ENCODE data around the gene CALCOCO1.
"Not testable (repeated sequence)": the region's sequence is repeated elsewhere in the genome, so short reads cannot be mapped to it uniquely, and the experiment has no call there.

The CALCOCO1 gene

DNA sequence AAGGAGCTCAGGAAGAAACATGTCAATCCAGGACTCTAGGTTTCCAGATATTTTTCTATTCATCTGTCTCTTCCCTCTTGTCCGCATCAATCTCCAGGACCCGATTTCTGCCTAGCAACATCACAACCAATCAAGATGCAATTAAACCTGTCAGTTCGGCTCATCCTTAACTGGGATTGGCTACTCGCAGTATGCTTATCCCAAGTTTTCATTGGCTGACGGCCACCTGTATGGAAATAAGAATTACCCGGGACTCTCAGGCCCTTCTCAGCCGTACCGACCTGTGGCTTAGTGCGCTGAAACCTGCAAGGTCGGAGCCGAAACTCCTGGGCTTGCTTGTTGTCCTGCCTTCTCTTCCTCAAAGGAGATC lies 31.0 kb downstream of the CALCOCO1 start:
- DNase-seq, result peak; percentile 95

DNA sequence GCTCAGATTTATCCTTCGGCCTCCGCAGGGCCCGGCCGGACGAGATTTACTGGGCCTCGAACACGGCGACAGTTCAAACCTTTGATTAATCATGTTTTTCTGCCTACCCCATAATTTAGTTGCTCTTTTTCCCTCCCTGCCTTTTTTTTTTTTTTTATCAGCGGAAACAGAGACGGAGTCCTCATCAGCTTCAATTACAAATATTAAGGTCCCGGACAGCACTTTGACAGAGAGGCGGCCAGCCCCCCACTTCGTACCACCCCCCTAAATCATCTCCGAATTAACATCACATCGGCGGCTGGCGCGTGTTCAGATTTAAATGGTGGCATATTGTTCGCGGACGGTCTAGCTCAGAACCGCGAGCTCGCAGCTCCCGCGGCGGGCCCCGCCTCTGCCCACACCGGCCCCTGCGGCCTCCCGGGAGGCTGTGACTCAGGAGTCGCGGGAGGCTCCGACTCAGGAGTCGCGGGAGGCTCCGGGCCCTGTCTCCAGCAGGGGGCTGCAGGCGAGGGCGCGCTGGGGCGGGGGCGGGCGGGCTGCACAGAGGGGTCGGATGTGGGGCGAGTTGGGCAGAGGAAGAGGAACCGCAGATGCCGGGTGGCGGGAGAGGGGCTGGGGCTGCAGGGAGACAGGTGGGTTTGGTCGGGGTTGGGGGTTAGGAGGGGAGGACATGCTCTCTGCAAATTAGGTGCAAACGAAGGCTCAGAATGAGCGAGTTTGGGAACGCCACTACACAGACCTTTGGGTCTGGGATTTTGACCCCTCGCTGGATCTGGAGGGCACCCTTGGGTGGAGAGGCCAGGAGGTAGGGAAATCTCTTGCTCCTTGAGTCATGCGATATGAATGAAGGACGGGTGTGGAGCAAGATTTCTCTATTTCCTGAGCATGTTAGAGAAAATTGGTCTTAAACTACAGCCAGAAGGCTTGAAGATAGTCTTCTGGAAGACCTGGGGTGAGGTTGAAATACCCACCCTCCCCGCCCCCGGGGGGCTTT lies 31.8 kb downstream of the CALCOCO1 start:
- peak; percentile 94 for DNase-seq

DNA sequence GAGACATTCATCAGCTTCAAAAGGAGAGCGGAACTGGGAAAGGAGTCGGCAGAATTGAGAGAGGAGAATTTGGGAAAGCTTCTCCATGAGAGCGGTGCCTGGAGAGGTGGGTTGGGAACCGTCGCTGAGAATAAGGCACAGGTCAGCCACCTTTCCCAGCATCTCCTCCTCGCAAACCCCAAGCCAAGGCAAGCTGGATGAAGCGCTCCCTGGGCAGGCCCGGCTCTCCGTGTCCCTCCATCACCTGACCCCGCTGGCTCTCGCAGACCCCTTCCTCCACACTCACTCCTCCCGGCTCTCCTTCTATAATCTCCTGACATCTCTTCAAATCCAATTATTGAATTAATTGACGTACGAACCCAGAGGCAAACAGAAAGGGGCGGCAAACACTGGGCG lies 32.5 kb downstream of the CALCOCO1 start:
- no peak for DNase-seq

DNA sequence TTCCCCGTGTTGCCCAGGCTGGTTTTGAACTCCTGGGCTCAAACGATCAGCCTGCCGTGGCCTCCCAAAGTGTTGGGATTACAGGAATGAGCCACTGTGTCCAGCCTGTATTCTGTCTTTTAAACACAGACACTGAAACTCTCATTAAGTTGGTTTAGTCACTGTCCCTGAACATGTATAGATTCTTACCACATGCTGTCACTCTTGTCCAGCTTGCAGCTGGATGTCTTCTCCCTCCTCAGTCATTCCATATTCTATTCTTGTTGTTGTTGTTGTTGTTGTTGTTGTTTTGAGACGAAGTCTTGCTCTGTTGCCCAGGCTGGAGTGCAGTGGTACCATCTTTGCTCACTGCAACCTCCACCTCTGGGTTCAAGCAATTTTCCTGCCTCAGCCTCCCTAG lies 39.1 kb downstream of the CALCOCO1 start:
- DNase-seq, result no peak

DNA sequence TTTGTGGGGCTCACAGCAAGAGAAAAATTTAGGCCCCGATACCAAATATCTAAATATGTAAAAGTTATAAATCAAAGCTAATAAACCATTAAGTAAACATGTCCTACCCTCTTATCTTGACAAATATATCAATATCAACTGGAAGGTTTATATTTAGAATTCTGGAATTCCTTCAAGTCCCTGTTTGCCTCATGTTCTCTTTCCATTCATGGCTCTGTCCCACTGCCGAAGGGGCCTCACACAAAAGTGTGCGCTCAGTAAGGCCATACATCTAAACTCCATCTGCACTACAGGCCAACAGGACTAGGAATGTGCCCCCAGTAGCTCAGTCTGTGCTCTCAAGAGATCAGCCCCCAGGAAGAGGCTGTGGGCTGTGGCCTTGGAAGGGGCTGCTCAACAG lies 40.8 kb downstream of the CALCOCO1 start:
- DNase-seq, result no peak

DNA sequence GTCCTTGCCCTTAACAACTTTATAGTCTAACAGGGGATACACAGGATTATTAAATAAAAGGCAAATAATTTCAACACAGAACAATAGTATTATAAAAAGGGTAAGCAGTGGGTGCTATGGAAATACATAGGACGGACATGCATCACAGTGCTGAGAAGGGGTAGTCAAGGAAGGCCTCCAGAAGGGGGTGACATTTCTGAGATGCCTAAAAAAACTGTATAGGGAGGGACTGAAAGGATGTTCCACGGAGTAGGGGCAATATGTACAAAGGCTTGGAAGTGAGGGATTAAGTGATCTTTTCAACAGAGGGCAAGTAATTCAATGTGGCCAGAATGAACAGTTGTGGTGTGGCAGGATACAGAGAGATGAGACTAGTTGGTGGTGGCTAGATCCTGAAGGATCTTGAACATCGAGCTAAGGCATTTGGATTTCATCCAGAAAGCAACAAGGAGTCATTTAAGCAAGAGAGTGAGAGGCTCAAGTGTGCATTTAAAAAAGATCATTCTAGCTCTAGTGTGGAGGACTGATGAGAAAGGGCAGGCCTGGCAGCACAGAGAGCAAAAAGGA lies 42.5 kb downstream of the CALCOCO1 start:
- DNase-seq, result no peak

DNA sequence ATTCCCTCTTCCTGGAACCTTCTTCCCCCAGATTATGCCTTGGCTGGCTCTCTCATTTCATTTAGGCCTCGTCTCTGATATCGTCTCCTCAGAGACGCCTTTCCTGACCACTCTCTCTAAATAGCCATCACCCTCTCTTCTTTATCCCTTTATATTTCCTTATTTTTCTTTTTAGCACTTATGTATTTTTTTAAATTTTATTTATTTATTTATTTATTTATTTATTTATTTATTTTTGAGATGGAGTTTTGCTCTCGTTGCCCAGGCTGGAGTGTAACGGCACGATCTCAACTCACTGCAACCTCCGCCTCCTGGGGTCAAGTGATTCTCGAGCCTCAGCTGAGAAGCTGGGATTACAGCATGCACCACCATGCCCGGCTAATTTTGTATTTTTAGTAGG lies 43.3 kb downstream of the CALCOCO1 start:
- no peak for DNase-seq

DNA sequence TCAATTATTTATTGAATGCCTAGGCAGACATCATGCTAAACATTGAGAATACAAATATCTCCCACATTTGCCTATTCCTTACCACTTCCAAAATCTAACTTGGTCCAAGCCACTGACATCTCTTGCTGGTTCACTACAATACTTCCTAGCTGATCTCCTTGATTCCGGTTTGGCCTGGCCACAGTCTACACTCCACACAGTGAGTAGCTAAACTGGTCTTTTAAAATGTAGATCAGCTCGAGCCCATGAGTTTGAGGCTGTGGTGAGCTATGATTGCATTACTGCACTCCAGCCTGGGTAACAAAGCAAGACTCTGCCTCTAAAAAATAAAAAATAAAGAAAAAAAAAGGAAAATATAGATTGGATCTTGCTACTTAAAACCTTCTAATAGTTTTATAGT lies 43.8 kb downstream of the CALCOCO1 start:
- DNase-seq, result no peak

DNA sequence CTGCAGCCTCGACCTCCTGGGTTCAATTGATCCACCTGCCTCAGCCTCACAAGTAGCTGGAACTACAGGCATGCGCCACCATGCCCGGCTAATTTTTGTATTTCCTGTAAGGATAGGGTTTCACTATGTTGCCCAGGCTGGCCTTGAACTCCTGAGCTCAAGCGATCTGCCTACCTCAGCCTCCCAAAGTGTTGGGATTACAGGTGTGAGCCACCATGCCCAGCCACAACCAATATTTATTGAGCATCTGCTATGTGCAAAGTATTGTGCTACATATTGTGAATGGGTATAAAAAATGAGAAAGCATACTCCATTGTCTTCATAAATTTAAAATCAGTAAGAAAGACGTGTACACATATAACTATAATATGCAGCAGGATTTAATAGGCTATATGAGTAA lies 47.2 kb downstream of the CALCOCO1 start:
- DNase-seq, result not testable (repeated sequence)

DNA sequence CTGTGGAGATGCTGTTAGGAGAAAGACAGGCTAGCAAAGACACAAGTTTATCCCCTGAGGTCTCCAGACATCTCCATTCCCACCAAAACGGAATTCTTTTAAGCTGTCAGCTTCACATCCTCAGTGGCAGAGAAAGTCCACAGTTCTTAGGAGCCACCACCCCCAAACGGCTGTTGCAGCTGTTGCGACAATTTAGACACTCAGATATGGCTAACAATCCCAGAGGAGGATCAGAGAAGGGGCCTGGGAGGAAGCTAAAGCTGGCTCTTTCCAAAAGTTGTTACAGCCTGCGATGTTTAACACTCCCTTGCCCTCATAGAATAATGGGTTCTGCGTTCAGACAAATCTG lies 49.5 kb downstream of the CALCOCO1 start:
- DNase-seq, result no peak

DNA sequence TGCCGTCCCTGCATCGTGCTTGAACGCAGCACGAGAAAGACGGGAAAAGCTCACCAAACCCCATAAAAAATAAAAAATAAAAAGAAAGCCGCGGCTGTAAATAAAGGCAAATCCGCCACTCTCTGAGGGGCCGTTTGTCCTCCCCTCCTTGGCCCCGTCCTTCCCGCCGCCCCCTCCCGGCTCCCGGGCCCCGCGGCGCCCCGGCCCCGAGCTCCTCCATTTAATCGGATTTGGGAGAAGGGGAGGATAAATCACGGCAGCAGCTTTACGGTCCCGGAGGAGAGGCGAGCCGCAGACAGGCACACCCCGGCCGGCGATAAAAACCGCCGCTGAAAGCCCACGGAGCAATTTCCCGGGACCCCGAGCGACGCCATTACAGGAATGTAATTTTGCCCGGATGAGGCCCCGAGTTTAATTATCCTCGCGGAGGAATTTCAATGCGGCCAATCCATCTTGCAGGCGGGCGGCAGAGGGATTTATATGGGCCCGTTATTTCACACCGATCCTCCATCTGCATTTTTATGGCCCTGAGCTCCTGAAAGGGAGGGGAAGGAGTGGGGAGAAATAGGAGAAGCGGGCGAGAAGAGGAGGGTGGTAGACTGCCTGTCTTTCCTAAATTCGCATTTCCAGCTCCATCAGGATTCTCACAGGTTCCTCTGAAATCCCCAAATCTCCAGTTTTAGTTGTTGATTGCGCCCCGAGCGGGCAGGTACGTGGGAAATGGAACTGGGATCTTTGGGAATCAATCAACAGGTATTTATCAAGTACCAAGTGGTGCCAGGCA lies 50.0 kb downstream of the CALCOCO1 start:
- peak; percentile 64 for DNase-seq

DNA sequence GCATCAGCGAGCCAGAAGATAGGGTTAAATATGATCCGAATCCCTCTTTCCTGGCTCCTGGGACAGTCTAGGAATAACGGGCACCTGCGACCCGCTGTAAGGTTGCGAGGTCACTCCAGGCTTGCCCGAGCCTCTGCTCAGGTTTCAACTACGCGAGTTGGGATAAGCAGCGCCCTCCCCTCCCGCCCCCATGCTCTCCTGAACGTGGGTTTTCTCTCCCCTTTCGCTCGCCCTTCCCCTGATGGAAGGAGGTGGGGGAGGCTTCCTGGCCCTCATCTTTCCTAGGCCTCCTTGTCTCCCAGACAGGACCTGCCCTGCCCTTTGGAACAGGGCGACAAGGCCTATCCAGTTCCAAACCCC lies 50.6 kb downstream of the CALCOCO1 start:
- DNase-seq, result peak; percentile 84

DNA sequence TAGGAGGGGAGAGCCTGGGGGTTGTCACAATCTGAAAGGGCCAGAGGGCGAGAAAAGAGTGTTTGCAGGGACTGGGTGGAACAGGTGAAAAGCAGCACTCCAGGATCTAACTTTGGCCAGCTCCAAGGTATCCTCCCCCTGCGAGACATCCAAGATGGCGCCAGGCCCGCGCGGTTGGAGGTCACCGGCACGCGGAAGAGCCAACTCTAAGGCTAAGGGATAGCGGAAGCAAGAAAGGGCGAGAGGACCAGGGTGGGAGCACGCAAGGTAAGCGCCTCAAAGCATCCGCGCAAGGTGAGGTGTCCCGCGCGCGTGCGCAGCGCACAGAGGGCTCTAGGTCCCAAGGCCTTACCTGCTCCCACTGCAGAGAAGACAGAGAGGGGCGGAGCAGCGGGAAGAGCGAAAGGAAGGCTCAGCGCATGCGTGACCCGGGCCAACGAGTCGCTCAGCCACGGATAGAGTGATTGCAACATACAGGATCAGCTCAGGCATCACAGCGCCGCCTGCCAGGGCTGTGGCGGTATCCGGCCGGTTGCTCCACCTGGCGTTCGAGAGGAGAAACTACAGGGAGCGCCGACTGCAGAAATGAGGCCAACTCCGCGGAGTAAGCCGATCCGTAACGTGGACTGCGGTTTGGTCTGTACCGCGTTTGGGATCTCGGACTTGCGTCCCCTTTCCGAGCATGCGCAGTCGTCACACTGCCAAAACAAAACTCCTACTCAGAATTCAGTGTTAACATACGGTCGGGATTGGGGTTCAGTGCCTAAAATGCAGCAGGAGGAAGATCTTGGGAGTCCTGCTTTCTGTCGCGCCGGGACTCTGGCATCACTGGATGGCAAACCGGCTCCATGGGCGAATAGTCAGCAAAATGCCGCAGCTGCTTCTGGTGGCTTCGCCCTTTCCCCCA lies 51.3 kb downstream of the CALCOCO1 start, which contains the start of gene ATP5MC2:
Gene ATP5MC2 (minus strand): TSS at position 383 of the 907 bp plus-strand sequence. CDS start 3,469 bp downstream, outside the sequence.
- peak; percentile 100 for DNase-seq

DNA sequence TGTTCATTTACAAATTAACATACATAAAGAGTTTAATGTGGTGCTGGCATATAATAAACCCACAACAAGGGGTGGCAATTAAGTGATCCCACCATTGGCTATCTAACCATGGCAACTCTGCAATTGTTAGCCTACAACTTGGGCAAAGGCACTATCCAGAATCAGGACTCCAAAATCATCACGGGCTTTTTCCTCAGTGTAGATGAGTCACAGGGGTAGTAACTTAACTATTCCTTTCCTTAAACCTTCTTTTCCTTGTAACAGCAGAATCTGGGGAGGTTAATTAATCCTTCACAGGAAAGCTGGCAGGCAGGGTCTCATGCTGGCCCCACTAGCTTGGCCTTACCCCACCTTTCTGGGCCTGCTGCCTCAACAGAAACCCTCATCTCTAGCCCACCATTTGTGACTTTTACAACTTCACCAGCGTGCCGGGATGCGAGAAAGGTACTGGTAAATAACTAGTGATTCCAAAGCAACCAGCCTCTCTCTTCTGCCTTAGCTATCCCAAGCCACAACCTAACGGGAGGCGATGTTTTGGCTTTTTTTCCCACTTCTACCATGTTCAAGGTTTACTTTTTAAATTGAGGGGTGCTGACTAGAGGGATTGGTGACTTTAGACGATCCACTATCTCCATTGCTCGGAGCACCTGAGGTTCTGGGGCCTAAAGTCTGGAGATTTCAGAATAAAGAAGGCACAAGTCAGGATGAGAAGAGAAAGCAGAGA lies 52.1 kb downstream of the CALCOCO1 start:
- DNase-seq, result no peak

DNA sequence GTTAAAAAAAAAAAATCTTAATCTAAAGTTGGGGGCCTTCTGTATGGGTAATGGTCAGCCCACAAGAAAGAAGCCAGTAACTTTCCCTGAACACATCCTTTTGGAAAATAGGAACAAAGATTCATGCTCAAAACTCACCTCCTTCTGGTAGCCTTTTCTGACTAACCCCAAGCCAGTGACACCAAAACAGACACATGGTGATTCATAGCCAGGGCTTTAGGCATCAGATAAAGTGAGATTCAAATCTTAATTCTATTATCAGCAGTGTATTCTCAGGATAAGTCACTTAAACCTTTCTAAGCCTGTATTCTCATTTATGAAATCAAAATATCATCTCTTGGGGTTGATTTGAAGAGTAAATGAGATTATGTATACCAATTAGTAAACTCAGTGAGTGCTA lies 56.3 kb downstream of the CALCOCO1 start:
- no peak for DNase-seq

DNA sequence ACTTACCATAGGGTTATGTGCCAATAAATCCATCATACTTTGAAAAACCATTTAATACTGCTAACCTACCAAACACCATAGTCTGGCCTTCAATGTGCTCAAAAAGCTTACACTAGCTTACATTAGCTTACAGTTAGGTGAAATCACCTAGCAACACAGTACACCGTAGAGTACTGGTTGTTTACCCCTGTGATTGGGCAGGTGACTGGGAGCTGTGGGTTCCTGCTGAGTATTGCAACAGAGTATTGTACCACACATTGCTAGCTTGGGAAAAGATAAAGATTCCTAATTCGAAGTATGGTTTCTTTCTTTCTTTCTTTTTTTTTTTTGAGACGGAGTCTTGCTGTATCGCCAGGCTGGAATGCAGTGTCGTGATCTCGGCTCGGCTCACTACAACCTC lies 56.9 kb downstream of the CALCOCO1 start:
- DNase-seq, result no peak

DNA sequence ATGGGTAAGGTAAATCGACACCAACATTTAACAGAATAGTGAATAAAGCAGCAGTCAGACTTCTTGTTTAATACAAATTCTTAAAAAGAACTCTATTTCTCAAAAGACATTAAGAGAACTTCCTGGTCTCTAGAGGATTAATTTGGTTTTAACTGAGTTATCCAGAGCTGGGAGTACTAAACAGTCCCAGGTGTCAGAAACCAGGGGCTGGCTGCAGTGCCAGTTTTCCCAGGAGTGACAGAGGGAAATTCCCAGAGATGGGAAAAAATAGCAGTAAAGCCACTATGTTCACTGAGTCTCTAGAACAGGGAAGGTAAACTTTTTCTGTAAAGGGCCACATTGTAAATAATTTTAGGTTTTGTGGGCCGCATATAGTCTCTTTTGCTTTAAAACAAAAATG lies 60.2 kb downstream of the CALCOCO1 start:
- no peak for DNase-seq

DNA sequence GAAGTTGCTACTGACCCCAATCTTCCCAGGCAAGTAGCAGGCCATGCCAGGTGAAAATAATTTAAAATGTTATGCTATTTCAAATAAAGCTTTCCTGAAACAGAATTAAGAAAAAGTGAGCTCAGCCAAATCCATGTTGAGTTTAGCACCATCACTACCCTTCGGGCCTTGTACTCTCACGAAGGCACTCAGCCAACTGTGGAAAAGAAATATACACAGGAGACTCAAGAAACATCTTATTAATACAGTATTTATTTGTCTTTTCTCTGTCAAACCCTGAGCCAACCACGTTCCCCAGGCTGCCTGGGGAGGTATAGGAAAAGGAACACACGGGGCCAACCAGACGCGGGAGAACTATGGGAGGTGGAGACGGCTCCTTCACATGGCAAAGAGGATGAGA lies 62.3 kb downstream of the CALCOCO1 start:
- no peak for DNase-seq

DNA sequence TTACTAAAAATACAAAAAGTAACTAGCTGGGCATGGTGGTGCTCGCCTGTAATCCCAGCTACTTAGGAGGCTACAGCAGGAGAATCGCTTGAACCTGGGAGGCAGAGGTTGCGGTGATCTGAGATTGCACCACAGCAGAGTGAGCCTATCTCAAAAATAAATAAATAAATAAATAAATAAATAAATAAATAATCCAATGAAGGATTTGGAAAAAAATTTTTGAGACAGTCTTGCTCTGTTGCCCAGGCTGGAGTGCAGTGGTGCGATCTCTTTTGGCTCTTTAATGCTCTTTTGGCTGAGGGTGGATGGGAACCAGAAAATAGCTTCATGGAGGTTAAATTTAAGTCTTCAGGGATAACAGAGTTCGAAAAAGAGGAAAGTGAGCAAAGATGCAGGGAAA lies 63.1 kb downstream of the CALCOCO1 start:
- no peak for DNase-seq

DNA sequence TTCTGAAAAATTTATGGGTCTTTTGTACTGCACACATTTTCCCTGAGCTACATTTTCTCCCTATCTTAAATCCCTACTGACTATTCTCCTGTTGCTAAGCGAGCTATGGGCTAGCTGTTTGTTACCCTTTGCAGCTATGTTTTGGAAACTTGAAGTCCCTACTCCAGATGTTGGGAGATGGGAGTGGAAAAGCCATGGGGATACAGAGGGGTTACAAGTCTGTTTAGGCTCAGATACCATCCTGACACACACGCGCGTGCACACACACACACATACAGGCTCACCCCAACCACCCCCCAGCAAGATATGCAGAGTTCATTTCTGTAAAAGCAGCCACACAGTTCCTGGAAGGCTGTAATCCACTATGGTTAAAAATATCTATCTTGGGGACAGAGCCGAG lies 67.2 kb downstream of the CALCOCO1 start:
- no peak for DNase-seq

DNA sequence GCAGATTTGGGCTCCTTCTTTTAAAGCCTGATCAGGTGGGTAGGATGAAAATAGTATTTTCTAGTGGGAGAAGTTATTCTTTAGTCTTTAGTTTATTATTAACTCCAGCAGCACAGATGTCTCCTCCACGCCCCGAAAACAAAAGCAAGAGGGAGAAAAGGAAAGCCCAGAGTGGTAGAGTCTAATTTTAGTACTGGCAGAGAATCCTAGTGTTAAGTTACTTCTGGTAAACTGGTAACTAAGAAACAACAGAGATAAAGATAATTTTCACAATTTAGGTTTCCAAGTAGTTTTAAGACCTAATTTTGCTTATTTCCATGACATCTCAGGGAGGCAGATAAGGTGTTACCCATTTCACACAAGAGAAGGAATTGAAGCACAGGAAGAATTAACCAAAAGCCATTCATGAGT lies 67.7 kb downstream of the CALCOCO1 start:
- no peak for DNase-seq

DNA sequence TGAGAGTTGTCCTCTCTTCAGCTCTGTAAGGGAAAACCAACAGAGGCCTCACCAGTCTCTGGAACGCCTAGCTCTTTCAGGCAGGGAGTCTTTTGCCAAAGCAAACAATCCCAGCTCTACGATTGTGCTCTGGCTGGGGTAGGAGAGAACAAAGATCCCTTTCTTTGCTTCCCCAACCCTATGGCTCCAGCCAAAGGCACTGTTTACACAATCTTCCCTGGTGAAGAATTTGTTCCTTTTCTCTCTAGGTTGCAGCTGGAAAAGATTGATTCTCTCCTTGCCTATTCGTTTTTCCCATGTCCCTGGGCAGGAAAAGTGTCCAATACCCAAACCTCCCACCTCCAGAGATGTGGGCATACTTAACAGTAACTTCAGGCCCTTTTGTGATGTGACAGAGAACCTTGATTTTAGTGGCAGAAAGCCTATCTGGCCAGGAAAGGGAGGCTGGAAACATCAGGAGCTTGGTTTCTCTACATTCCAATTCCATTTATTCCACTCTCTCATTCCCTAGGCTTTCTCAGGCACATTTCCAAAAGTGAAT lies 68.2 kb downstream of the CALCOCO1 start:
- DNase-seq, result peak; percentile 91
